Measurements from ENCODE around the gene ATP5MC2.
"Not testable (repeated sequence)": the region's sequence is repeated elsewhere in the genome, so short reads cannot be mapped to it uniquely, and the experiment has no call there.

The ATP5MC2 gene

GRCh38 chr12:53688134-53688533 lies 12.3 kb upstream of the ATP5MC2 start:
- DNase-seq, result no peak

DNA sequence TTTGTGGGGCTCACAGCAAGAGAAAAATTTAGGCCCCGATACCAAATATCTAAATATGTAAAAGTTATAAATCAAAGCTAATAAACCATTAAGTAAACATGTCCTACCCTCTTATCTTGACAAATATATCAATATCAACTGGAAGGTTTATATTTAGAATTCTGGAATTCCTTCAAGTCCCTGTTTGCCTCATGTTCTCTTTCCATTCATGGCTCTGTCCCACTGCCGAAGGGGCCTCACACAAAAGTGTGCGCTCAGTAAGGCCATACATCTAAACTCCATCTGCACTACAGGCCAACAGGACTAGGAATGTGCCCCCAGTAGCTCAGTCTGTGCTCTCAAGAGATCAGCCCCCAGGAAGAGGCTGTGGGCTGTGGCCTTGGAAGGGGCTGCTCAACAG lies 10.6 kb upstream of the ATP5MC2 start:
- DNase-seq, result no peak

DNA sequence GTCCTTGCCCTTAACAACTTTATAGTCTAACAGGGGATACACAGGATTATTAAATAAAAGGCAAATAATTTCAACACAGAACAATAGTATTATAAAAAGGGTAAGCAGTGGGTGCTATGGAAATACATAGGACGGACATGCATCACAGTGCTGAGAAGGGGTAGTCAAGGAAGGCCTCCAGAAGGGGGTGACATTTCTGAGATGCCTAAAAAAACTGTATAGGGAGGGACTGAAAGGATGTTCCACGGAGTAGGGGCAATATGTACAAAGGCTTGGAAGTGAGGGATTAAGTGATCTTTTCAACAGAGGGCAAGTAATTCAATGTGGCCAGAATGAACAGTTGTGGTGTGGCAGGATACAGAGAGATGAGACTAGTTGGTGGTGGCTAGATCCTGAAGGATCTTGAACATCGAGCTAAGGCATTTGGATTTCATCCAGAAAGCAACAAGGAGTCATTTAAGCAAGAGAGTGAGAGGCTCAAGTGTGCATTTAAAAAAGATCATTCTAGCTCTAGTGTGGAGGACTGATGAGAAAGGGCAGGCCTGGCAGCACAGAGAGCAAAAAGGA lies 8.9 kb upstream of the ATP5MC2 start:
- DNase-seq, result no peak

DNA sequence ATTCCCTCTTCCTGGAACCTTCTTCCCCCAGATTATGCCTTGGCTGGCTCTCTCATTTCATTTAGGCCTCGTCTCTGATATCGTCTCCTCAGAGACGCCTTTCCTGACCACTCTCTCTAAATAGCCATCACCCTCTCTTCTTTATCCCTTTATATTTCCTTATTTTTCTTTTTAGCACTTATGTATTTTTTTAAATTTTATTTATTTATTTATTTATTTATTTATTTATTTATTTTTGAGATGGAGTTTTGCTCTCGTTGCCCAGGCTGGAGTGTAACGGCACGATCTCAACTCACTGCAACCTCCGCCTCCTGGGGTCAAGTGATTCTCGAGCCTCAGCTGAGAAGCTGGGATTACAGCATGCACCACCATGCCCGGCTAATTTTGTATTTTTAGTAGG lies 8.1 kb upstream of the ATP5MC2 start:
- DNase-seq, result no peak

DNA sequence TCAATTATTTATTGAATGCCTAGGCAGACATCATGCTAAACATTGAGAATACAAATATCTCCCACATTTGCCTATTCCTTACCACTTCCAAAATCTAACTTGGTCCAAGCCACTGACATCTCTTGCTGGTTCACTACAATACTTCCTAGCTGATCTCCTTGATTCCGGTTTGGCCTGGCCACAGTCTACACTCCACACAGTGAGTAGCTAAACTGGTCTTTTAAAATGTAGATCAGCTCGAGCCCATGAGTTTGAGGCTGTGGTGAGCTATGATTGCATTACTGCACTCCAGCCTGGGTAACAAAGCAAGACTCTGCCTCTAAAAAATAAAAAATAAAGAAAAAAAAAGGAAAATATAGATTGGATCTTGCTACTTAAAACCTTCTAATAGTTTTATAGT lies 7.6 kb upstream of the ATP5MC2 start:
- DNase-seq, result no peak

GRCh38 chr12:53680061-53680460 lies 4.2 kb upstream of the ATP5MC2 start:
- DNase-seq, result not testable (repeated sequence)

- DNase-seq, result peak; percentile 64
These were observed 1.9 kb upstream of the ATP5MC2 start for GRCh38 chr12:53677800-53678148.

DNA sequence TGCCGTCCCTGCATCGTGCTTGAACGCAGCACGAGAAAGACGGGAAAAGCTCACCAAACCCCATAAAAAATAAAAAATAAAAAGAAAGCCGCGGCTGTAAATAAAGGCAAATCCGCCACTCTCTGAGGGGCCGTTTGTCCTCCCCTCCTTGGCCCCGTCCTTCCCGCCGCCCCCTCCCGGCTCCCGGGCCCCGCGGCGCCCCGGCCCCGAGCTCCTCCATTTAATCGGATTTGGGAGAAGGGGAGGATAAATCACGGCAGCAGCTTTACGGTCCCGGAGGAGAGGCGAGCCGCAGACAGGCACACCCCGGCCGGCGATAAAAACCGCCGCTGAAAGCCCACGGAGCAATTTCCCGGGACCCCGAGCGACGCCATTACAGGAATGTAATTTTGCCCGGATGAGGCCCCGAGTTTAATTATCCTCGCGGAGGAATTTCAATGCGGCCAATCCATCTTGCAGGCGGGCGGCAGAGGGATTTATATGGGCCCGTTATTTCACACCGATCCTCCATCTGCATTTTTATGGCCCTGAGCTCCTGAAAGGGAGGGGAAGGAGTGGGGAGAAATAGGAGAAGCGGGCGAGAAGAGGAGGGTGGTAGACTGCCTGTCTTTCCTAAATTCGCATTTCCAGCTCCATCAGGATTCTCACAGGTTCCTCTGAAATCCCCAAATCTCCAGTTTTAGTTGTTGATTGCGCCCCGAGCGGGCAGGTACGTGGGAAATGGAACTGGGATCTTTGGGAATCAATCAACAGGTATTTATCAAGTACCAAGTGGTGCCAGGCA lies 1.3 kb upstream of the ATP5MC2 start:
- DNase-seq, result peak; percentile 81

GRCh38 chr12:53676656-53677015 lies 753 bp upstream of the ATP5MC2 start:
- peak; percentile 85 for DNase-seq

DNA sequence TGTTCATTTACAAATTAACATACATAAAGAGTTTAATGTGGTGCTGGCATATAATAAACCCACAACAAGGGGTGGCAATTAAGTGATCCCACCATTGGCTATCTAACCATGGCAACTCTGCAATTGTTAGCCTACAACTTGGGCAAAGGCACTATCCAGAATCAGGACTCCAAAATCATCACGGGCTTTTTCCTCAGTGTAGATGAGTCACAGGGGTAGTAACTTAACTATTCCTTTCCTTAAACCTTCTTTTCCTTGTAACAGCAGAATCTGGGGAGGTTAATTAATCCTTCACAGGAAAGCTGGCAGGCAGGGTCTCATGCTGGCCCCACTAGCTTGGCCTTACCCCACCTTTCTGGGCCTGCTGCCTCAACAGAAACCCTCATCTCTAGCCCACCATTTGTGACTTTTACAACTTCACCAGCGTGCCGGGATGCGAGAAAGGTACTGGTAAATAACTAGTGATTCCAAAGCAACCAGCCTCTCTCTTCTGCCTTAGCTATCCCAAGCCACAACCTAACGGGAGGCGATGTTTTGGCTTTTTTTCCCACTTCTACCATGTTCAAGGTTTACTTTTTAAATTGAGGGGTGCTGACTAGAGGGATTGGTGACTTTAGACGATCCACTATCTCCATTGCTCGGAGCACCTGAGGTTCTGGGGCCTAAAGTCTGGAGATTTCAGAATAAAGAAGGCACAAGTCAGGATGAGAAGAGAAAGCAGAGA lies 744 bp downstream of the ATP5MC2 start:
- no peak for DNase-seq

GRCh38 chr12:53670971-53671370 lies 4.9 kb downstream of the ATP5MC2 start:
- no peak for DNase-seq

GRCh38 chr12:53670308-53670707 lies 5.6 kb downstream of the ATP5MC2 start:
- DNase-seq, result no peak

- DNase-seq, result no peak
These were observed 8.8 kb downstream of the ATP5MC2 start for GRCh38 chr12:53667080-53667479.

- DNase-seq, result no peak
These were observed 10.9 kb downstream of the ATP5MC2 start for GRCh38 chr12:53664936-53665335.

- no peak for DNase-seq
These were observed 11.7 kb downstream of the ATP5MC2 start for GRCh38 chr12:53664191-53664590.

GRCh38 chr12:53660041-53660440 lies 15.8 kb downstream of the ATP5MC2 start:
- peak; percentile 61 for DNase-seq

DNA sequence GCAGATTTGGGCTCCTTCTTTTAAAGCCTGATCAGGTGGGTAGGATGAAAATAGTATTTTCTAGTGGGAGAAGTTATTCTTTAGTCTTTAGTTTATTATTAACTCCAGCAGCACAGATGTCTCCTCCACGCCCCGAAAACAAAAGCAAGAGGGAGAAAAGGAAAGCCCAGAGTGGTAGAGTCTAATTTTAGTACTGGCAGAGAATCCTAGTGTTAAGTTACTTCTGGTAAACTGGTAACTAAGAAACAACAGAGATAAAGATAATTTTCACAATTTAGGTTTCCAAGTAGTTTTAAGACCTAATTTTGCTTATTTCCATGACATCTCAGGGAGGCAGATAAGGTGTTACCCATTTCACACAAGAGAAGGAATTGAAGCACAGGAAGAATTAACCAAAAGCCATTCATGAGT lies 16.3 kb downstream of the ATP5MC2 start:
- no peak for DNase-seq

DNA sequence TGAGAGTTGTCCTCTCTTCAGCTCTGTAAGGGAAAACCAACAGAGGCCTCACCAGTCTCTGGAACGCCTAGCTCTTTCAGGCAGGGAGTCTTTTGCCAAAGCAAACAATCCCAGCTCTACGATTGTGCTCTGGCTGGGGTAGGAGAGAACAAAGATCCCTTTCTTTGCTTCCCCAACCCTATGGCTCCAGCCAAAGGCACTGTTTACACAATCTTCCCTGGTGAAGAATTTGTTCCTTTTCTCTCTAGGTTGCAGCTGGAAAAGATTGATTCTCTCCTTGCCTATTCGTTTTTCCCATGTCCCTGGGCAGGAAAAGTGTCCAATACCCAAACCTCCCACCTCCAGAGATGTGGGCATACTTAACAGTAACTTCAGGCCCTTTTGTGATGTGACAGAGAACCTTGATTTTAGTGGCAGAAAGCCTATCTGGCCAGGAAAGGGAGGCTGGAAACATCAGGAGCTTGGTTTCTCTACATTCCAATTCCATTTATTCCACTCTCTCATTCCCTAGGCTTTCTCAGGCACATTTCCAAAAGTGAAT lies 16.8 kb downstream of the ATP5MC2 start:
- DNase-seq, result peak; percentile 66

- DNase-seq, result no peak
These were observed 18.8 kb downstream of the ATP5MC2 start for GRCh38 chr12:53657041-53657440.

DNA sequence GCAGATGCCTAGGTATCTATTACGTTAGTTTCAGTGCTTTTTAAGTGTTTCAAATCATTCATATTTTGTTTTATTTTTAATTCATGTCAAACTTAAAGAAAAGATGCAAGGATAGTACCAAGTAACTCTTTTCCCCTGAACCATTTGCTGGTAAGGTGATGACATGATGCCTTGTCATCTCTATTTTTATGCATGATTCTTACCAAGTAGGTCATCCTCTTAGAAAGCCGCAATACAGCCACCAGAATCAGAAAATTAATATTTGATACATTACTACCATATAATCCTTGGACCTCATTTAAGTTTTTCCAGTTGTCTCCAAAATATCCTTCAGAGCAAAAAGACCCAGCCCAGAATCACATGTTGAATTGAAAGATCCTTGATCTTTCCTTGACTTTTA lies 22.3 kb downstream of the ATP5MC2 start:
- DNase-seq, result no peak

- DNase-seq, result no peak
These were observed 23.5 kb downstream of the ATP5MC2 start for GRCh38 chr12:53652366-53652765.

GRCh38 chr12:53651737-53652136 lies 24.1 kb downstream of the ATP5MC2 start:
- DNase-seq, result no peak

DNA sequence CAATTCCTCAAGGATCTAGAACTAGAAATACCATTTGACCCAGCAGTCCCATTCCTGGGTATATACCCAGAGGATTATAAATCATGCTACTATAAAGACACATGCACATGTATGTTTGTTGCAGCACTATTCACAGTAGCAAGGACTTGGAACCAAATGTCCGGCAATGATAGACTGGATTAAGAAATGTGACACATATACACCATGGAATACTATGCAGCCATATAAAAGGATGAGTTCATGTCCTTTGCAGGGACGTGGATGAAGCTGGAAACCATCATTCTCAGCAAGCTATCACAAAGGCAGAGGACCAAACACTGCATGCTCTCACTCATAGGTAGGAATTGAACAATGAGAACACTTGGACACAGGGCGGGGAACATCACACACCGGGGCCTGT lies 29.6 kb downstream of the ATP5MC2 start:
- DNase-seq, result not testable (repeated sequence)

DNA sequence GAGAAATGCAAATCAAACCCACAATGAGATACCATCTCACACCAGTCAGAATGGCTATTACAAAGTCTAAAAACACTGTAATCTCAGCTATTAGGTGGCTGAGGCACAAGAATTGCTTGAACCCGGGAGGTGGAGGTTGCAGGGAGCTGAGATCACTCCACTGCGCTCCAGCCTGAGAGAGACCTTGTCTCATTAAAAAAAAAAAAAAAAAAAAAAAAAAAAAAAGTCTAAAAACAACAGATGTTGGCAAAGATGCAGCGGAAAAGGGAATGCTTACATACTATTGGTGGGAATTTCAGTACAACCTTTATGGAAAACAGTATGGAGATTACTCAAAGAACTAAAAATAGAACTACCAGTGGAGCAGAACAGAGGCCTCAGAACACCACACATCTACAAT lies 30.7 kb downstream of the ATP5MC2 start:
- DNase-seq, result no peak
